ENCODE results near the gene ACMSD. TPM values are rescaled to one million over a fixed set of nuclear protein-coding genes. Genes with fewer than 3 reads are reported as not detected.

The ACMSD gene
- 100 to 1,000 TPM in 2 of 6 experiments, 10 to 100 TPM in 4; 38.3 to 145 (median 87.0) TPM for total RNA-seq
- long read RNA-seq, transcript ACMSD-201 (10 exons, 1,321 nt), result major isoform, 7 of 32 reads
- long read RNA-seq, partial matches to known transcripts, result 4 of 32 reads
- long read RNA-seq, other reads (novel, unspliced or antisense), result 20 of 32 reads

GRCh38 chr2:134838143-134838620 lies at the start of gene ACMSD:
Gene ACMSD (plus strand): TSS chr2:134838616. CDS start chr2:134838683, 67 bp downstream.
- peak; percentile 76 to 85 (median 80) for ATAC-seq
- DNase-seq, result peak in 2 of 3 donors; percentile 39 to 69
- peak within 1 kb of the TSS; percentile 81 to 96 (median 93) for H3K27ac ChIP-seq

GRCh38 chr2:134790487-134790886 lies 47.9 kb upstream of the ACMSD start:
- H3K4me3 ChIP-seq, result no peak overlapping the region
- no peaks in the 10 kb centered on the region for H3K36me3 ChIP-seq
- no peaks in the 10 kb centered on the region for H3K4me1 ChIP-seq
- no peaks in the 10 kb centered on the region for H3K27me3 ChIP-seq
- no peak for DNase-seq
- no peak overlapping the region for H3K27ac ChIP-seq
- ATAC-seq, result no peak
- no peaks in the 10 kb centered on the region for H3K9me3 ChIP-seq
- intact Hi-C loops (cut with DNase I), result no loop called here
- 59% methylated on average over 3 of the region's 3 CpGs for WGBS (ENCODE audit: insufficient coverage, low coverage, low lambda C conversion rate, missing lambda C conversion rate)
- TF ChIP-seq CTCF (IDR thresholded peaks at IDR 0.05) (no peak), POLR2A (IDR thresholded peaks at IDR 0.05) (no peak)

More at GRCh38 chr2:134838143-134838620, at the start of gene ACMSD:
- Histone ChIP-seq H3K27me3 (no peaks in the 10 kb centered on the region), H3K4me1 (peaks cover 0 to 37% (median 12%) of the 10 kb centered on the region in 4 donors), H3K36me3 (peaks cover 0 to 8% (median 0%) of the 10 kb centered on the region in 4 donors), H3K9me3 (peaks cover 0 to 5% (median 0%) of the 10 kb centered on the region in 4 donors), H3K4me3 (peak within 1 kb of the TSS; percentile 42 to 58 (median 54))
- intact Hi-C loops (cut with DNase I), result no loop called here
- TF ChIP-seq CTCF (IDR thresholded peaks at IDR 0.05) (peak in 1 of 4 donors; percentile 8), POLR2A (IDR thresholded peaks at IDR 0.05) (peak; percentile 94)

DNA sequence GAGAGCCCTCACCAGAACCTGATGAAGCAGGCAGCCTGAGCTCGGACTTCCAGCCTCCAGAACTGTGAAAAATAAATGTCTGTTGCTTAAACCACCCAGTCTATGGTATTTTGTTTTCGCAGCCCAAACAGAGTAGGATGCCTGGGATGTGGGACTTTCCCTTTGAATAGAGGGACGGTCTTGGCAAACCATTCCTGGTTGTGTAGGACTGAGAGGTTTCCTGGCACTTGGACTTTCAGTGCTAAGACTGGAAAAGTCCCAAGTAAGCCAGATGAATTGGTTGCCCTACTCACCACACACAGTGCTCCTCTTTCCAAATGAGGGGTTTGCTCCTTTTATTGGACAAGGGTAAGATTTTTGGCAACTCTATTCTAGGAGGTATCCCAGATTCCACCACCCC lies 46.8 kb upstream of the ACMSD start:
- no peak for TF ChIP-seq CTCF (IDR thresholded peaks at IDR 0.05)
- no peak for TF ChIP-seq POLR2A (IDR thresholded peaks at IDR 0.05)
- Histone ChIP-seq H3K27me3 (no peaks in the 10 kb centered on the region), H3K4me3 (no peak overlapping the region), H3K36me3 (no peaks in the 10 kb centered on the region), H3K27ac (no peak overlapping the region), H3K9me3 (no peaks in the 10 kb centered on the region), H3K4me1 (no peaks in the 10 kb centered on the region)
- DNase-seq (no peak), ATAC-seq (peak in 2 of 4 donors; percentile 68 to 95)
- WGBS (ENCODE audit: insufficient coverage, low coverage, low lambda C conversion rate, missing lambda C conversion rate), result 28% methylated on average over 3 of the region's 3 CpGs
- intact Hi-C loops (cut with DNase I), result no loop called here

DNA sequence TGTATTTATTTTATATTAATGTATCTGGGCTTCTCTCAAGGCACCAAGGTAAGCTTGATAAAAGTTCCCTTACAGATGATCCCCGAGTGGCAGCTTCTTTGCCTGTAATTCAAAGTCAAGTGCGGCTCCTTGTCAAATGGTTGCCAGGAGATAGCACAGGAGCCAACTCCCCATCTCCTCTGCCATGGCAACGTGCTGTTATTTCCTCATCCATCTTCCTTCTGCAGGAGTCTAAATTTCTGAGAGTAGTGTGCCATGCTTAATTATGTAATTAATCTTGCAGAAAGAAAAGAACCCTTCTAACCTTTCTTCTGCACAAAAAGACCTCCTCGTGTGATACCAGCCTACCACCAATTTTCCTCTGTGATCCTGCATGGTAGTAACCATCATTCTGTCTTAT lies 46.2 kb upstream of the ACMSD start:
- intact Hi-C loops (cut with DNase I), result no loop called here
- Histone ChIP-seq H3K4me1 (no peaks in the 10 kb centered on the region), H3K27me3 (no peaks in the 10 kb centered on the region), H3K4me3 (no peak overlapping the region), H3K36me3 (no peaks in the 10 kb centered on the region), H3K27ac (no peak overlapping the region), H3K9me3 (no peaks in the 10 kb centered on the region)
- TF ChIP-seq CTCF (IDR thresholded peaks at IDR 0.05) (no peak), POLR2A (IDR thresholded peaks at IDR 0.05) (no peak)
- DNase-seq (no peak), ATAC-seq (no peak)
- 60% methylated on average over 4 of the region's 4 CpGs for WGBS (ENCODE audit: insufficient coverage, low coverage, low lambda C conversion rate, missing lambda C conversion rate)
